GM10248 (cell line): Measurements from ENCODE around the gene FOSB.

Experiments
- CTCF ChIA-PET: fragments of 300-600 bp; sonication (Branson Sonifier 250); formaldehyde crosslinking; extraction: SDS; loops from one replicate; lab custom pipeline; 2021; ENCODE audit warnings: antibody characterized with exemption; lab: Yijun Ruan, JAX
- POLR2A ChIA-PET: fragments of 350-650 bp; sonication (Branson Sonifier 250); formaldehyde crosslinking; extraction: SDS; loops from one replicate; lab custom pipeline; 2020; ENCODE audit warnings: antibody characterized with exemption; lab: Yijun Ruan, JAX
- DNase-seq: peaks from one replicate; pipeline ENCODE4 v3.0.0; 2012; ENCODE audit errors: extremely low spot score
- TF ChIP-seq, protein P1 (sequence below): IDR thresholded peaks from 2 replicates; pipeline ENCODE4 v1.5.1; 2012; ENCODE audit warnings: mild to moderate bottlenecking, low read depth; ENCODE audit errors: extremely low read depth, missing control alignments, control extremely low read depth

FOSB gene

DNA sequence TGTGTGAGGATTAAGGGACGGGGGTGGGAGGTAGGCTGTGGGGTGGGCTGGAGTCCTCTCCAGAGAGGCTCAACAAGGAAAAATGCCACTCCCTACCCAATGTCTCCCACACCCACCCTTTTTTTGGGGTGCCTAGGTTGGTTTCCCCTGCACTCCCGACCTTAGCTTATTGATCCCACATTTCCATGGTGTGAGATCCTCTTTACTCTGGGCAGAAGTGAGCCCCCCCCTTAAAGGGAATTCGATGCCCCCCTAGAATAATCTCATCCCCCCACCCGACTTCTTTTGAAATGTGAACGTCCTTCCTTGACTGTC lies 5.5 kb downstream of the FOSB start:
- TF ChIP-seq, protein P1, sequence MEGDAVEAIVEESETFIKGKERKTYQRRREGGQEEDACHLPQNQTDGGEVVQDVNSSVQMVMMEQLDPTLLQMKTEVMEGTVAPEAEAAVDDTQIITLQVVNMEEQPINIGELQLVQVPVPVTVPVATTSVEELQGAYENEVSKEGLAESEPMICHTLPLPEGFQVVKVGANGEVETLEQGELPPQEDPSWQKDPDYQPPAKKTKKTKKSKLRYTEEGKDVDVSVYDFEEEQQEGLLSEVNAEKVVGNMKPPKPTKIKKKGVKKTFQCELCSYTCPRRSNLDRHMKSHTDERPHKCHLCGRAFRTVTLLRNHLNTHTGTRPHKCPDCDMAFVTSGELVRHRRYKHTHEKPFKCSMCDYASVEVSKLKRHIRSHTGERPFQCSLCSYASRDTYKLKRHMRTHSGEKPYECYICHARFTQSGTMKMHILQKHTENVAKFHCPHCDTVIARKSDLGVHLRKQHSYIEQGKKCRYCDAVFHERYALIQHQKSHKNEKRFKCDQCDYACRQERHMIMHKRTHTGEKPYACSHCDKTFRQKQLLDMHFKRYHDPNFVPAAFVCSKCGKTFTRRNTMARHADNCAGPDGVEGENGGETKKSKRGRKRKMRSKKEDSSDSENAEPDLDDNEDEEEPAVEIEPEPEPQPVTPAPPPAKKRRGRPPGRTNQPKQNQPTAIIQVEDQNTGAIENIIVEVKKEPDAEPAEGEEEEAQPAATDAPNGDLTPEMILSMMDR: no peak

DNA sequence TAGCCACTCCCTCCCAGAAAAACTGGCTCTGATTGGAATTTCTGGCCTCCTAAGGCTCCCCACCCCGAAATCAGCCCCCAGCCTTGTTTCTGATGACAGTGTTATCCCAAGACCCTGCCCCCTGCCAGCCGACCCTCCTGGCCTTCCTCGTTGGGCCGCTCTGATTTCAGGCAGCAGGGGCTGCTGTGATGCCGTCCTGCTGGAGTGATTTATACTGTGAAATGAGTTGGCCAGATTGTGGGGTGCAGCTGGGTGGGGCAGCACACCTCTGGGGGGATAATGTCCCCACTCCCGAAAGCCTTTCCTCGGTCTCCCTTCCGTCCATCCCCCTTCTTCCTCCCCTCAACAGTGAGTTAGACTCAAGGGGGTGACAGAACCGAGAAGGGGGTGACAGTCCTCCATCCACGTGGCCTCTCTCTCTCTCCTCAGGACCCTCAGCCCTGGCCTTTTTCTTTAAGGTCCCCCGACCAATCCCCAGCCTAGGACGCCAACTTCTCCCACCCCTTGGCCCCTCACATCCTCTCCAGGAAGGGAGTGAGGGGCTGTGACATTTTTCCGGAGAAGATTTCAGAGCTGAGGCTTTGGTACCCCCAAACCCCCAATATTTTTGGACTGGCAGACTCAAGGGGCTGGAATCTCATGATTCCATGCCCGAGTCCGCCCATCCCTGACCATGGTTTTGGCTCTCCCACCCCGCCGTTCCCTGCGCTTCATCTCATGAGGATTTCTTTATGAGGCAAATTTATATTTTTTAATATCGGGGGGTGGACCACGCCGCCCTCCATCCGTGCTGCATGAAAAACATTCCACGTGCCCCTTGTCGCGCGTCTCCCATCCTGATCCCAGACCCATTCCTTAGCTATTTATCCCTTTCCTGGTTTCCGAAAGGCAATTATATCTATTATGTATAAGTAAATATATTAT lies 6.1 kb downstream of the FOSB start:
- CTCF ChIA-PET: interaction anchor here (1.2 to 11.8 kb wide), 4 partner anchors 14 to 46 kb away, joined by 3 to 339 read pairs (median 48); no protein-coding TSS in a partner anchor
- POLR2A ChIA-PET: interaction anchor here (0.8 to 0.9 kb wide), 2 partner anchors 15 to 355 kb away, joined by 4 read pairs; no protein-coding TSS in a partner anchor
- no peak for DNase-seq
- TF ChIP-seq, protein P1: no peak

More for the DNA sequence above, 5.5 kb downstream of the FOSB start:
- POLR2A ChIA-PET: interaction anchor here (0.6 to 0.9 kb wide), 3 partner anchors 15 to 895 kb away, joined by 4 read pairs; no protein-coding TSS in a partner anchor
- CTCF ChIA-PET: interaction anchor here (1.2 to 11.8 kb wide), 3 partner anchors 15 to 35 kb away, joined by 3 to 339 read pairs (median 91); no protein-coding TSS in a partner anchor
- DNase-seq: no peak

DNA sequence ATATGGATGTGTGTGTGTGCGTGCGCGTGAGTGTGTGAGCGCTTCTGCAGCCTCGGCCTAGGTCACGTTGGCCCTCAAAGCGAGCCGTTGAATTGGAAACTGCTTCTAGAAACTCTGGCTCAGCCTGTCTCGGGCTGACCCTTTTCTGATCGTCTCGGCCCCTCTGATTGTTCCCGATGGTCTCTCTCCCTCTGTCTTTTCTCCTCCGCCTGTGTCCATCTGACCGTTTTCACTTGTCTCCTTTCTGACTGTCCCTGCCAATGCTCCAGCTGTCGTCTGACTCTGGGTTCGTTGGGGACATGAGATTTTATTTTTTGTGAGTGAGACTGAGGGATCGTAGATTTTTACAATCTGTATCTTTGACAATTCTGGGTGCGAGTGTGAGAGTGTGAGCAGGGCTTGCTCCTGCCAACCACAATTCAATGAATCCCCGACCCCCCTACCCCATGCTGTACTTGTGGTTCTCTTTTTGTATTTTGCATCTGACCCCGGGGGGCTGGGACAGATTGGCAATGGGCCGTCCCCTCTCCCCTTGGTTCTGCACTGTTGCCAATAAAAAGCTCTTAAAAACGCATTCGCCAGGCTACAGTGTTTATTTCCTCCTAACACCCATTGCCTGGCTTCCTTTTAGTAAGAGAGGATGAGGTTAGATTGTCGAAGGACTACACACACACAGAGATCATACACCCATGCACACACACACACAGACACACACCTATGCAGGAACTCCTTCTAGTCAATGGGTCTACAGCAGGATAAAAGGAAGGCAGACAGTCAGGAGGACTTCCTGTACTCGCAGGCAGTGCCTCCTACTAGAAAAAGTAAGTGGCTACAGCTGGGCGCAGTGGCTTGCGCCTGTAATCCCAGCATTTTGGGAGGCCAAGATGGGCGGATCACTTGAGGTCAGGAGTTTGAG lies 7.1 kb downstream of the FOSB start:
- CTCF ChIA-PET: interaction anchor here (1.8 to 11.8 kb wide), 4 partner anchors 13 to 47 kb away, joined by 4 to 339 read pairs (median 89); no protein-coding TSS in a partner anchor
- POLR2A ChIA-PET: interaction anchor here (1.7 kb wide), 1 partner anchor 35 kb away, joined by 7 read pairs; no protein-coding TSS in a partner anchor
- TF ChIP-seq, protein P1: no peak
- DNase-seq: no peak

DNA sequence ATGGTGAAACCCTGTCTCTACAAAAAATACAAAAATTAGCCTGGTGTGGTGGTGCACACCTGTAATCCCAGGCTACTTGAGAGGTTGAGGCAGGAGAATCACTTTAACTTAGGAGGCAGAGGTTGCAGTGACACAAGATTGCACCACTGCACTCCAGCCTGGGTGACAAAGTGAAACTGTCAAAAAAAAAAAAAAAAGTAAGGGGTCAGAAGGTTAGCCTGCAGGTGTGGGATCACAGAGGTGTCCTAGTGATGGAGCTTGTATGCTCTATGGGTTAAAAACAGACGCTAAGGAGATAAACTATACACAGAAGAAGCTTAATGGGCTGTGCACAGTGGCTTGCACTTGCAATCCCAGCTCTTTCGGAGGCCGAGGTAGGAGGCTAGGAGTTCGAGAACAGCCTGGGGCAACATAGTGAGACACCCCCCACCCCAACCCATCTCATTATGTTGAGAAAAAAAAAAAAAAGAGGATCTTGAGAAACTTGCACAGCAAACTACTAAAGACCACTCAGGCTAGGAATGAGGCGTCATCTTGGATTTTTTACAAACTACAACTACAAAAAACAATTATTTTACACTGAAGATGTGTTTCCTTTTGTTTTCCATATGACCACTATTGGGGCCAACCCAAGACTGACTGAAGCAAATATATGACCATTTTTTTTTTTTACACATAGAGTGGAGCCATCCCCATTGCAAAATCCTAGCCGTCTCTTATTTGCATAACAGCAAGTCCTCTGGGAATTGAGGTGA lies 7.9 kb downstream of the FOSB start:
- POLR2A ChIA-PET: interaction anchor here (0.7 to 1.7 kb wide), 3 partner anchors 36 to 241 kb away, joined by 3 to 7 read pairs (median 3); no protein-coding TSS in a partner anchor
- DNase-seq: no peak
- CTCF ChIA-PET: interaction anchor here (1.8 to 11.8 kb wide), 5 partner anchors 7 to 47 kb away, joined by 4 to 339 read pairs (median 87); partner anchors contain the start of gene FOSB
- TF ChIP-seq, protein P1: no peak

DNA sequence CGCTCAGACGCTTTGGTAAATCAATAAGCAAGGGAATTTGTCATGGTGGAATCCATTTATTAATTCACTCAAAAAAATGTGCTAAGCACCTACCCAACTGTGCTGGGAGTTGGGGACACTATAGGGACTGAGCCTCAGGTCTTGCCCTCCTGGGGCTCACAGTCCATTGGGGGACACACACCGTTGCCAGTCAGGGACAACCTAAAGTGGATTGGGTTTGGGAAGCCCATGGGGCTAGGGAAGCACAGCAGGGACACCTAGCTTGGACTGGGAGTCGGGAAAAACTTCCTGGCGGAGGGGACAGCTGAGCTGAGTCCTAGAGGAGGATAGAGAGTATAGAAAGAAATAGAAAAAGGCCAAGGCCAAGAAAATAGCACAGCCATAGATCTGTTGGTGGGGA lies 8.5 kb downstream of the FOSB start:
- CTCF ChIA-PET: interaction anchor here (3.6 to 11.8 kb wide), 5 partner anchors 8 to 45 kb away, joined by 72 to 339 read pairs (median 87); partner anchors contain the start of gene FOSB
- TF ChIP-seq, protein P1: no peak
- POLR2A ChIA-PET: interaction anchor here (0.7 to 1.7 kb wide), 3 partner anchors 37 to 42 kb away, joined by 3 to 7 read pairs (median 4); no protein-coding TSS in a partner anchor
- DNase-seq: no peak
